RPMI7951 (cell line): Measurements from ENCODE around the gene PPARA. TPM values are rescaled to one million over a fixed set of nuclear protein-coding genes. Genes with fewer than 3 reads are reported as not detected.
A peak's percentile ranks its signal among the peaks of the same experiment; 100 is the strongest.

Experiments
- DNase-seq: peaks from one replicate; pipeline ENCODE4 v3.0.0-alpha.2; 2012; ENCODE audit warnings: low read depth
- total RNA-seq: library from RNA; depleted of rRNA; stranded (reverse); fragments of >200 nt; shearing (Covaris generic); gene quantifications from 2 replicates; pipeline ENCODE4 v1.2.3, GENCODE V29; 2014; rRNA removed

PPARA gene
- total RNA-seq = 8.7 and 16.7 TPM in 2 replicates

DNA sequence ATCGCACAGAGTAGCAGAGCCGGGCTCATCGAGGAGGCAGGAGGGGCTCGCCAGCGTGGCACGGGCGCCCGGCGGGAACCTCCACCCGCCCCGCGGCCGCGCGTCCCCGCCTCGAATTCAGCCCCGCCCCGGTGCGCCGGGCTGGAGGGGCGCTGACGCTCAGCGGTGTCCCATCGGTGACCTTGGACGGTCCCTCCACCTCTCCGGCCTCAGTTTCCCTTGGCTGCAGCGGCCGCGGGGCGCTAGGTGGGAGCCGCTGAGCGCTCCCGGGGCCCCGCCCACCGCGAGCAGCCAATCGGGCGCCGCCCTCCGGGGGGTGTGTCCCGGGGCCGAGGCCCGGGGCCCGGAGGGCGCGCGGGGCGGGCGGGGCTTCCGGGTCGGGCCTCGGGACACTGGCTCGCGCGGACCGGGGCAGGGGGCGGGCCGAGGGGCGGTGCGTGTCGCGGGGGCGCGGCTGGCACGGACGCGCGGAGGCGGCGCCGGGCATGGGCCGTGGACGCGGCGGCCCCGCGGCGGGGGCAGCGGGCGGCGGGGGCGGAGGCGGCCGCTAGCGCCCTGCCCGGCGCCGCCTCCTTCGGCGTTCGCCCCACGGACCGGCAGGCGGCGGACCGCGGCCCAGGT lies at the start of gene PPARA:
TSS of gene PPARA (plus strand) at position 493 of the 621 bp plus-strand sequence. CDS start 47,858 bp downstream, outside the sequence.
- peak; percentile 77 for DNase-seq

- no peak for DNase-seq
These were observed 48.2 kb upstream of the PPARA start for GRCh38 chr22:46102159-46102558.

DNA sequence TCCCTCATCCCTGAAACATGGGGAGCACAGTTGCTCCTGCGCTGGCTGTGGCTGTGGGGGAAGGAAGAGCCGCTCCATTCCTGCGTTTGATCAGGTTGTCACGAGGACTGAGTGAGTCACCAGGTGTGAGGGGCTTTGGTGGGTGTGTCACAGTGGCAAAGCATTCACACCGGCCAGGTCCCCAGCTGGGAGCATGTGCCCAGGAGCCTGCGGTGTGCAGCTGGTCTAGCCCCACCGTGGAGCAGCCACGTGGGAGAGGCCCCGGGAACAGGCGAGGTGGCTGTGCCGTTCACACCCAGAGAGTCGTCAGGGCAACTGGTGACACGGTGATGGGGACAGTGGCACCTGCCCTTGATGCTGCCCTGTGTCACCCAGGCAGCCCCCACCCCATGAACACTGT lies 47.6 kb upstream of the PPARA start:
- DNase-seq = no peak

- no peak for DNase-seq
These were observed 47.1 kb upstream of the PPARA start for GRCh38 chr22:46103181-46103580.

DNA sequence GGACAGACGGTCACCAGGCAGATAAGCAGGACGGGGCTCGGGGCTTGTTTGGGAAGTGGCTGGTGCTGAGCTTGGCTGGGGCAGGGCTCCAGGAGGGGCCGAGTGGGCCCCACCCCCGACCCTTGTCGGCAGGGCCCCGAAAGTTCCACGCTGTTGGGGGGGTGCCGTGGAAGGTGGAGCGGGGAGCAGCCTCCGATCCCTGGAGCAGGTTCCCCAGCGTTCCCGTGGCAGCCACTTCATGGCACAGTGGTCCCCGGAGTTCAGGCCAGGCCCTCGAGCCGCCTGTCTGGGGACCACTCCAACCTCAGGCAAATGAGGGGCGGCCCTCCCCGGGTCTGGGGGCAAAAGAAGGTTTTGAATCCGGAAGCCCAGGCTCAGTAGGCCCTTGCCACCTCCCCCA lies 46.7 kb upstream of the PPARA start:
- no peak for DNase-seq

DNA sequence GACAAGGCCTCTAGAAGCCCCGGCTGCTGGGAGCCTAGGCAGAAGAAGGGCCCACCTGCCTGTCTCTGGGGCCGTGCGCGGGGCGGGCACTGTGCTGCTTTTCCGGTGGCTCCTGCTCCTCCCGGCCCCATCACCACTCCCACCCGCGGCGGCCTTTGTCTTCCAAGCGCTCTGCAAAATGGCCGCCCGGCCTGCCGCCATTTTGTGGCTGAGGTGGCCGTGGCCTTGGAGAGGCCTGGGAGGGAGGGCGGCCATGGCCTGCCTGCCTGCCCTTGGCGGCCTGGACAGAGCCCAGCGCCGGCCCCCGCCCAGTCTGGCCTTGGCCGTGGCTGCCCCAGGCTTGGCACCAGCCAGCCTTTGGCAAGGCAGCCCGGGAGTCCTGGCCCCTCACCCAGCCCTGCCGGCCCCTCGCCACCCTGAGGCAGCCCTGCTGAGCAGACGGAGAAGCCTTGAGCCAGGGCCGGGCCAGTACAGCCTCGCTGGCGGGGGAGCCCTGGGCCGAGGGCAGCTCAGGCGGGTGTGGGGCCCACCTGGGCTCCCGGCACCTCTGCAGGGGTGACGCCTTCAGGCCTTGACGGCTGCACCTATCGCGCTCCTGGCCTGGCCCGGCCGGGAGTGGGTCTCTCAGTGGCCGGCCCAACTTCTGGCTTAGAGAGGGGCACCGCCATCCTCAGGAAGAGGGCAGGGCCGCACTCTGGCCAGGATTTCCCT lies 46.0 kb upstream of the PPARA start:
- no peak for DNase-seq

GRCh38 chr22:46104881-46105493 lies 45.3 kb upstream of the PPARA start:
- DNase-seq = no peak

DNA sequence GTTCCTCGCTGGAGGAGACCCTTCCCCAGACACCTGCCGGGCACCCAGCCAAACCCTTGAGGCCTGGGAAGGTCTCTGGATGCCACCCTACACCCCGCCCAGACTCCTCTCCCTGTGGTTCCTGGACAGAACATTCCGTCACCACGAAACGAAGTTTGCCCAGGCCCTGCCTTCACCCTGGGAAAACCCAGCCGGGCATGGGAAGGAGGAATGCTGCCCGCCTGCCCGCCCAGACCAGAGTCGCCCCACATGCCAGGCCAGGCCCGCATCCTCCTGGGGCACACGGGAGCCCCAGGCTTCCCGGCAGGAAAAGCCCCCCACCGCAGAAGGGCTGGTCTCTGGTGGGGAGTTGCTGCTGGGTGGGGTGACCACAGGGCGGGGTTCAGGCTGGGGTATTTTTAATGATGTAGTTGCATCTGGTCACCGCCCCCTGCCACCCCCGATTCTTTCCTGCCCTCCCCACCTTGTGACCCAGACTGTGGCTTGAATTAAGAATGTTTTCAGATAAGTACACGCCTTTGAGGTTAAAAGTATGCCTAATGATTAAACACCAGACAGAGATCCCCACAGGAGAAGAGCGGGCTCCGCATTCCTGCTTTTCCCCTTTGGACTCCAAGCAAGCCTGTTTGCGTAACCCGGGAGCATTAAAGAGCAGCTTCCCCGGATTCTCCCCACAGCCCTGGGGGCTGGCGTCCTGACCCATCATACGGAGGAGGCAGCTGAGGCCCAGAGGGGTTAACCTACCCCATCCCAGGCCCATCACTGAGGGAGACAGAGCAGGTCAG lies 44.6 kb upstream of the PPARA start:
- no peak for DNase-seq

DNA sequence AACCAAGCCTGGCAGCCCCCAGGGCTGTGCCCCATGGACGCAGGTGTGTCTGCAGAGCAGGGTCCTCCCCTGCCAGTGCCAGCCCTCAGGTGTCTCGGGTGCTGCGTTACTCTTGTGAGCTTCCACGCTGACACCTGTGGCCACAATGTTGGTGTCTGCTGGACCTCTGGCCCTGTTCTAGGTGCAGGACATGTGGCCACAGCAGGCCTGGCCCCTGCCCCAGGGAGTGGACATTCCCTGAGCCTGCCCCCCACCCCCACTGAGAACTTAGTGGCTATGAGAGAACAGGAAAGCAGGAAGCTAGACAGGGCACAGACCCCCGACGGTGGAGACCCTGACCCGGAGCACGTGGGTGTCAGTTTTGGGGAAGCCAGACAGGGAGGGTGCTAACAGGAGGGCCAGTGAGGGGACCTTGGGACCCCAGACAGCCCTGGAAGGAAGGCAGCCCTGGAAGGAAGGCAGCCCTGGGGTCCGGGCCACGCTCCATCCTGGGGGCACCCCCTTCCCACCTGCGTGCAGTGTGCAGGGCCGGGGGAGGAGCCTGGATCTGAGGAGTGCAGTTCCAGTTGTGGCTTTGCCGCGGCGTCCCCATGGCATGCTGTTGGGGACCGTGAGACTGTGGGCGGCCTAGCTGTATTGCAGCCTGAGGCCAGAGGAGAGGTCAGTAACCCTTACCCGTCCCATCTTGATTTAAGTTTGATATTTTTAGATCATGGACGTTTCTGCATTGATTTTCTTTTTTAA lies 43.9 kb upstream of the PPARA start:
- no peak for DNase-seq

- no peak for DNase-seq
These were observed 43.1 kb upstream of the PPARA start for GRCh38 chr22:46107089-46107664.

DNA sequence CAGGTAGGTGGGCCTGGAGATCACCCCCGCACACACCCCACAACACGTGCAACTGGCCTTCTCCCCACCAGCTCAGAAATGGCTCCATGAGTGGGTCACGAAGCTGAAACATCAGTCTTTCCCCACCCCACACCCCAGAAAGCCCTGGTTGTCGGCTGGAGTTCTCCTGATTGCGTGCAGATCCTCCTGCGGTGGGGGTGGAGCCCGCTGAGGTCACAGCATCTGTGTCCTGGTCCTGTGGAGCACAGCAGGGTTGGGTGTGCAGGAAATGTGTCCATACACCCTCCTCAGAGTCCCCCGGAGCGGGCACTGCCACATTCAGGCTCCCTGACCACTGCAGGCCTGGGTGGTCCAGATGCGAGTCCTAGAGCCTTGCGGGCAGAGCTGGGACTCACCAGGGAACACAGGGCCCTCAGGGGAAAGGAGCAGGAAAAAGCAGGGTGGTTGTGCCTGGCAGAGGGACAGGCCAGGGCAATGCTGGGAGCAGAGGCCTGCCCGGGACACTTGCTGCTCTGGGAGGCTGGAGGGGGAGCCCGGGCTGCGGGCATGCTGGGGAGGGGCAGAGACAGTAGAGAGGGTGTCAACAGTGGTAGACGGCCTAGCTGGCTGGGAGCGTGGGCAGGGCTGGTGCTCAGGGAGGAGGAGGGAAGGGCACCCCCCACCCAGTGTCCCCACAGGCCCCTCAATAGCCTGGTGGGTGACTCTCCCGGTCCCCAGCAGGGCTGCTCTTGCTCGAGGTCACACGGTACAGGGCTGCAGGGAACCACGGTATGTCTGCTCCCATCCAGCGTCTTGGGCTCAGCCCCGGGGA lies 42.4 kb upstream of the PPARA start:
- no peak for DNase-seq

DNA sequence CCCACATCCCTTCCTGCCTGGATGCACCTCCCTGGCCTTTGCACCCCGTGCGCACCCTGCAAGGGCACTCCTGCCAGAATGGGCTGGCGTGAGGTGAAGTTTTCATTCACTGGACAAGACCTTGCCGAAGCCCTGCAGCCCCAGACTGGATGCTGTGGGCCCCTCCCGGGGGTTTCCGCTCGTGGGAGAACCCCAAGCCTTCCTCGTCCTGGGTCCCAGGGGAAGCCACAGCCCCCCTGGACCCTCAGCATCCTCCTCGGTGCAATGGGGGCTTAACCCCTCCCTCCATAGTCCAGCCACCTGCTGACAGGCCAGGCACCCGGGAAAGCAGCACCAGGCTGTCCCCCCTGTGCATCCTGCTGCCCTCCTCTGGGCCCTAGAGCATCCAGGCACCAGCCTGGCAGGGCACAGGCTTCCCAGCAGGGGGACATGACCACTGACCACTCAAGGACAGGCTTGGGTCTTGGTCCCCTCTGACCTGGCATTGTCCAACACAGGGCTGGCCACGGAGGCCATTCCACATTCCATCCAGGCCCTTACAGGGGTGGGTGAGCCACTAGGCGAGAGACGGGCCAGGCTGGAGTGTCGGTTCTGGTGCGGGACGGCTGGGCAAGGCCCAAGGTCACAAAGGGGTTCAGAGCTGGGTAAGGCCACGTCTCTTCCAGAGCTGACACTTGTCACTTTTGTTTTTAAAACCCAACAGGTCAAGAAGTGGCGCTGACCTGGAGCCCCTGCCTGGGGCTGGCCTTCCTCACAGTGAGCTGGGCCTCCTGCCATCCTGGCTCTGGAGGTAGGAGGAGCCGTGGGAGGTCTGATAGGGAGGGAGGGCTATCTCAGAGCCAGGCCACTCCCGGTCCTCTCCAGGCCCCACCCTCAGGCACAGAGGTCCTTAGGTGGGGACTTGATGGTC lies 41.5 kb upstream of the PPARA start:
- peak; percentile 51 for DNase-seq

- no peak for DNase-seq
These were observed 40.8 kb upstream of the PPARA start for GRCh38 chr22:46109474-46110003.

- DNase-seq = no peak
These were observed 40.1 kb upstream of the PPARA start for GRCh38 chr22:46110215-46110614.

DNA sequence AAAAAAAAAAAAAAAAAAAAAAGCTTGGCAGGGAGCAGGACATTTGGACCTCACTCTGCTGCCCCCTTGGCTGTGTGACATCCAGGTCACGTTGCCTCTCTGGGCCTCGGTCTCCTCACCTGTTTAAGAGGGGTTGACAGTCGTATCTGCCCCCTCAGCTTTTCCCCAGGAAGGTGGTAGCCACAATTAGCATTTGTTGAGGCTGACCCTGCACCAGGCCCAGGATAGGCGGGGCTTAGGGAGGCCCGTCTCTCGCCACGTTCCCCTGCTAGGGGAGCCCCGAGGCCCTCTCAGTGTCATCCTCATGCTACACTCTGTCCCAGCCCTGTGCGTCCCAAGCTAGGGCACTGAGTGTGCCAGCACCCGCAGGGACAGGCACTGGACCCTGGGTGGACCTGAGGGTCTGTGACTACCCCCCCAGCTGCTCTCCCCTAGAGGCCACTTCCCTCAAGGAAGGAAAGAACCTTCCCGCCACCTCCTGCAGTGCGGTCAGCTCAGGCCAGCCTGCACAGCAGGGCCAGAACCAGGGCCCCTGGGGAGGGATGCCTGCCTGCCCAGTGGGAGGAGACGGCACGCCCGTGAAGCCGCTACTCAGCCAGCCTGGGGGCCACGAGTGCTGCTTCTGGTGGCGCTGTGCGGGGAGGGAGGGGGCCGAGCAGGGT lies 38.5 kb upstream of the PPARA start:
- no peak for DNase-seq

DNA sequence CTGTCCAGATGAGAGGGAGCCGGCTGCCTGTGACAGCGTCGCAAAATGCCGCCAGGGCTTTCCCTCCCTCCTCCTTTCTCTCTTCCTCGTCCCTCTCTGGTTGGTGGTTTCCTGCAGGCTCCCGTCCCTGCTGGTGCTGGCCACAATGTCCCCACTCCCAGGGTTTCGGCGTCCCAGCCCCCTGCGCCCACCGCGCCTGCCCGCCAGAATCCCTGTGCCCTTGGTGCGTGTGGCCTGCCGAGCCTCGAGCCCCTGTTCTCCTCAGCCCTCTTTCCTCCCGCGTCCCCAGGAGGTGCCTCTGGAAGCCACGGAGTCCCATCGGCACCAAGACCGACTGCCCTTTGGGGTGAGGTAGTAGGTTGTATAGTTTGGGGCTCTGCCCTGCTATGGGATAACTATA lies 37.9 kb upstream of the PPARA start:
- no peak for DNase-seq

GRCh38 chr22:46113110-46113909 lies 37.0 kb upstream of the PPARA start:
- DNase-seq = no peak
